Stimulated activated CD8-positive, alpha-beta memory T cell treated with anti-CD3 and anti-CD28 coated beads, Interleukin-4, amount 100 ng/mL, for 48 hours (primary cell): ENCODE measurements around the gene ARHGEF16.

ENCODE experiments used
- DNase-seq: peaks from one replicate; pipeline ENCODE4 v3.0.0-alpha.2; 2020

ARHGEF16 gene

GRCh38 chr1:3423245-3423829 lies 31.1 kb upstream of the ARHGEF16 start:
- DNase-seq = no peak

GRCh38 chr1:3423896-3424611 lies 30.4 kb upstream of the ARHGEF16 start:
- DNase-seq = no peak

- no peak for DNase-seq
Measured at GRCh38 chr1:3425486-3426215, 28.8 kb upstream of the ARHGEF16 start.

- no peak for DNase-seq
Measured at GRCh38 chr1:3426956-3427535, 27.4 kb upstream of the ARHGEF16 start.

GRCh38 chr1:3427711-3428704 lies 26.5 kb upstream of the ARHGEF16 start:
- DNase-seq = no peak

GRCh38 chr1:3428899-3429298 lies 25.6 kb upstream of the ARHGEF16 start:
- DNase-seq = no peak

- DNase-seq = no peak
Measured at GRCh38 chr1:3429320-3429719, 25.1 kb upstream of the ARHGEF16 start.

GRCh38 chr1:3429766-3430165 lies 24.7 kb upstream of the ARHGEF16 start:
- no peak for DNase-seq

GRCh38 chr1:3430406-3430805 lies 24.1 kb upstream of the ARHGEF16 start:
- DNase-seq = no peak

- DNase-seq = no peak
Measured at GRCh38 chr1:3430820-3431219, 23.6 kb upstream of the ARHGEF16 start.

- no peak for DNase-seq
Measured at GRCh38 chr1:3431266-3431665, 23.2 kb upstream of the ARHGEF16 start.

- DNase-seq = no peak
Measured at GRCh38 chr1:3431686-3432085, 22.8 kb upstream of the ARHGEF16 start.

GRCh38 chr1:3432306-3432705 lies 22.2 kb upstream of the ARHGEF16 start:
- no peak for DNase-seq

GRCh38 chr1:3433076-3433475 lies 21.4 kb upstream of the ARHGEF16 start:
- DNase-seq = no peak

GRCh38 chr1:3433596-3434320 lies 20.7 kb upstream of the ARHGEF16 start:
- no peak for DNase-seq

- no peak for DNase-seq
Measured at GRCh38 chr1:3434406-3435110, 19.9 kb upstream of the ARHGEF16 start.

- no peak for DNase-seq
Measured at GRCh38 chr1:3435666-3436065, 18.8 kb upstream of the ARHGEF16 start.

- no peak for DNase-seq
Measured at GRCh38 chr1:3436451-3436850, 18.0 kb upstream of the ARHGEF16 start.

GRCh38 chr1:3436901-3437300 lies 17.6 kb upstream of the ARHGEF16 start:
- no peak for DNase-seq

GRCh38 chr1:3438661-3439180 lies 15.7 kb upstream of the ARHGEF16 start:
- no peak for DNase-seq
